ENCODE data around the gene MBOAT2. TPM values are rescaled to one million over a fixed set of nuclear protein-coding genes. Genes with fewer than 3 reads are reported as not detected.

The MBOAT2 gene
- total and polyA plus RNA-seq, 2 donors (not counting 1 experiment from before 2014, with no cell fraction given): 0.24 to 1.3 TPM

GRCh38 chr2:8929128-8929527 is 74.4 kb downstream of the MBOAT2 start:
- intact Hi-C loops (cut with micrococcal nuclease): no loop called here
- no peak overlapping the region for H3K27ac ChIP-seq (ENCODE audit: low read length in 2 of 2)
- H3K9me3 ChIP-seq (ENCODE audit: control extremely low read depth in 1 of 3, control insufficient read depth in 2 of 3, insufficient read depth in 1 of 3, low read length in 2 of 3): peaks cover 0 to 1% (median 0%) of the 10 kb centered on the region in 3 donors
- ChIA-PET CTCF (no interaction called here), POLR2A (no interaction called here)
- H3K79me2 ChIP-seq (ENCODE audit: control insufficient read depth, insufficient read depth, low read length): no peaks in the 10 kb centered on the region
- no peak overlapping the region for H3K27ac Mint-ChIP-seq
- H3K9me3 Mint-ChIP-seq (ENCODE audit: insufficient read depth): no peaks in the 10 kb centered on the region
- no peak overlapping the region for H3K9ac ChIP-seq (ENCODE audit: low read length)
- ATAC-seq (ENCODE audit: low read depth) (no peak), DNase-seq (no peak)
- H2AFZ ChIP-seq (ENCODE audit: insufficient read depth, low read depth, low read length, poor library complexity, severe bottlenecking): no peak overlapping the region
- no peaks in the 10 kb centered on the region for H3K27me3 Mint-ChIP-seq
- no peaks in the 10 kb centered on the region for H3K36me3 ChIP-seq (replicated peaks in 1 of 2; ENCODE audit: control extremely low read depth in 1 of 2, control insufficient read depth in 1 of 2, extremely low read depth in 1 of 2, insufficient read depth in 2 of 2, low read length in 1 of 2)
- no peak for TF ChIP-seq EZH2 (IDR thresholded peaks at IDR 0.05; ENCODE audit: borderline replicate concordance, insufficient read depth, low read depth, low read length, poor library complexity, severe bottlenecking)
- TF ChIP-seq, protein P1, sequence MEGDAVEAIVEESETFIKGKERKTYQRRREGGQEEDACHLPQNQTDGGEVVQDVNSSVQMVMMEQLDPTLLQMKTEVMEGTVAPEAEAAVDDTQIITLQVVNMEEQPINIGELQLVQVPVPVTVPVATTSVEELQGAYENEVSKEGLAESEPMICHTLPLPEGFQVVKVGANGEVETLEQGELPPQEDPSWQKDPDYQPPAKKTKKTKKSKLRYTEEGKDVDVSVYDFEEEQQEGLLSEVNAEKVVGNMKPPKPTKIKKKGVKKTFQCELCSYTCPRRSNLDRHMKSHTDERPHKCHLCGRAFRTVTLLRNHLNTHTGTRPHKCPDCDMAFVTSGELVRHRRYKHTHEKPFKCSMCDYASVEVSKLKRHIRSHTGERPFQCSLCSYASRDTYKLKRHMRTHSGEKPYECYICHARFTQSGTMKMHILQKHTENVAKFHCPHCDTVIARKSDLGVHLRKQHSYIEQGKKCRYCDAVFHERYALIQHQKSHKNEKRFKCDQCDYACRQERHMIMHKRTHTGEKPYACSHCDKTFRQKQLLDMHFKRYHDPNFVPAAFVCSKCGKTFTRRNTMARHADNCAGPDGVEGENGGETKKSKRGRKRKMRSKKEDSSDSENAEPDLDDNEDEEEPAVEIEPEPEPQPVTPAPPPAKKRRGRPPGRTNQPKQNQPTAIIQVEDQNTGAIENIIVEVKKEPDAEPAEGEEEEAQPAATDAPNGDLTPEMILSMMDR (IDR thresholded peaks at IDR 0.05): no peak
- no peak overlapping the region for H3K4me3 Mint-ChIP-seq
- no peak overlapping the region for H3K4me3 ChIP-seq (ENCODE audit: control extremely low read depth in 1 of 5, extremely low read depth in 1 of 5, insufficient read depth in 1 of 5, low read depth in 2 of 5, low read length in 4 of 5)
- no peaks in the 10 kb centered on the region for H3K4me1 ChIP-seq (ENCODE audit: control insufficient read depth in 2 of 2, insufficient read depth in 2 of 2, low read length in 2 of 2)
- H3K27me3 ChIP-seq (replicated peaks in 1 of 4; ENCODE audit: control extremely low read depth in 1 of 4, control insufficient read depth in 3 of 4, insufficient read depth in 4 of 4, low read length in 3 of 4): peaks cover 0 to 3% (median 0%) of the 10 kb centered on the region in 4 experiments
- H3K4me2 ChIP-seq (replicated peaks; ENCODE audit: low read depth, low read length, poor library complexity, severe bottlenecking): no peak overlapping the region
- WGBS (ENCODE audit: insufficient coverage): 95% methylated on average over 3 of the region's 3 CpGs
- H3K4me1 Mint-ChIP-seq: no peaks in the 10 kb centered on the region
- H4K20me1 ChIP-seq (ENCODE audit: control insufficient read depth, insufficient read depth, low read length, poor library complexity, severe bottlenecking): no peaks in the 10 kb centered on the region

DNA sequence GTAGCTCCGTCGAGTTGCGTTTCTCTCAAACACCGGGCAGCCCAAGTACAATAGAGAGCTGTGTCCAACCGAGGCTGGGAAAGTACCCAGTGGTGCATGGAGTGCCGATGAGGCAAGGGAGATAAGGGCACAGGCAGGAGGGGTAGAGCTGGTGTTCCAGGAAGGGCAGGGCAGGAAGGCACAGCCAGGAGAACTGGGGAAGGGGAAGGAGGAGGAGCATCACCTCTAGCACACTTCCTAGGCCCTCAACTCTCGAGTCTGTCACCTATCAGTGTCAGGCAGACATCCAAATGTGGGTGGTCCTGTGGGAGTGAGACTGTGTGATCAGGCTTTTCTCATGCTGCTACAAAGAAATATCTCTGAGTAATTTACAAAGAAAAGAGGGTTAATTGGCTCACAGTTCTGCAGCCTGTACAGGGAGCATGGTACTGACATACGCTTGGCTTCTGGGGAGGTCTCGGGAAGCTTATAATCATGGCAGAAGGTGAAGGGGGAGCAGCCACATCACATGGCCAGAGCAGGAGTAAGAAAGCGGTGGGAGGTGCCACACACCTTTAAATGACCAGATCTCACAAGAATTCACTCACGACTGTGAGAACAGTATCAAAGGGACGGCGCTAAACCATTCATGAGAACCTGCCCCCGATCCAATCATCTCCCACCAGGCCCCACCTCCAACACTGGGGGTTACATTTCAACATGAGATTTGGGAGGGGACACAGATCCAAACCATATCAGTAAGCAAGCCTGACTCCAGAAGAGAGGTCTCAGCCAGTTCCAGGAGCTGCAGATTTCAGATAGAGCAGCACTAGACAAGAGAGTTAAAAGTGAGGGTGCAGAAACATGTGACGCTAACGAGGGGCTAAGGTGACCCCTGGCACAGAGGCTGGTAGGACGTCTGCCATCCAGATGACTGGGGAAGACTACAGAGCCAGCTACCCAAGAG is 75.7 kb downstream of the MBOAT2 start:
- Mint-ChIP-seq H3K27me3 (no peaks in the 10 kb centered on the region), H3K27ac (no peak overlapping the region), H3K4me3 (no peak overlapping the region), H3K9me3 (ENCODE audit: insufficient read depth) (no peaks in the 10 kb centered on the region), H3K4me1 (no peaks in the 10 kb centered on the region)
- Histone ChIP-seq H3K36me3 (replicated peaks in 1 of 2; ENCODE audit: control extremely low read depth in 1 of 2, control insufficient read depth in 1 of 2, extremely low read depth in 1 of 2, insufficient read depth in 2 of 2, low read length in 1 of 2) (no peaks in the 10 kb centered on the region), H2AFZ (ENCODE audit: insufficient read depth, low read depth, low read length, poor library complexity, severe bottlenecking) (no peak overlapping the region), H4K20me1 (ENCODE audit: control insufficient read depth, insufficient read depth, low read length, poor library complexity, severe bottlenecking) (no peaks in the 10 kb centered on the region), H3K4me3 (ENCODE audit: control extremely low read depth in 1 of 5, extremely low read depth in 1 of 5, insufficient read depth in 1 of 5, low read depth in 2 of 5, low read length in 4 of 5) (no peak overlapping the region), H3K4me2 (replicated peaks; ENCODE audit: low read depth, low read length, poor library complexity, severe bottlenecking) (no peak overlapping the region), H3K79me2 (ENCODE audit: control insufficient read depth, insufficient read depth, low read length) (no peaks in the 10 kb centered on the region), H3K9me3 (ENCODE audit: control extremely low read depth in 1 of 3, control insufficient read depth in 2 of 3, insufficient read depth in 1 of 3, low read length in 2 of 3) (peaks cover 0 to 1% (median 0%) of the 10 kb centered on the region in 3 donors), H3K4me1 (ENCODE audit: control insufficient read depth in 2 of 2, insufficient read depth in 2 of 2, low read length in 2 of 2) (no peaks in the 10 kb centered on the region), H3K27me3 (replicated peaks in 1 of 4; ENCODE audit: control extremely low read depth in 1 of 4, control insufficient read depth in 3 of 4, insufficient read depth in 4 of 4, low read length in 3 of 4) (peaks cover 0 to 3% (median 0%) of the 10 kb centered on the region in 4 experiments), H3K9ac (ENCODE audit: low read length) (no peak overlapping the region), H3K27ac (ENCODE audit: low read length in 2 of 2) (no peak overlapping the region)
- DNase-seq (no peak), ATAC-seq (ENCODE audit: low read depth) (no peak)
- CTCF ChIA-PET: no interaction called here
- intact Hi-C loops (cut with micrococcal nuclease): no loop called here
- POLR2A ChIA-PET: no interaction called here
- 98% methylated on average over 14 of the region's 17 CpGs for WGBS (ENCODE audit: insufficient coverage)
- TF ChIP-seq EZH2 (IDR thresholded peaks at IDR 0.05; ENCODE audit: borderline replicate concordance, insufficient read depth, low read depth, low read length, poor library complexity, severe bottlenecking): no peak
- TF ChIP-seq, protein P1 (IDR thresholded peaks at IDR 0.05): no peak

Measured in B cell (primary cell).